Neuronal stem cell (in vitro differentiated cells): ENCODE data around the gene IQCK.

ENCODE experiments used
- DNase-seq: peaks from one replicate; pipeline ENCODE4 v3.0.0-alpha.2; 2013; ENCODE audit warnings: low spot score
- H2AFZ ChIP-seq: one replicate; pipeline ENCODE4 v1.6.1; 2013; ENCODE audit warnings: mild to moderate bottlenecking, low read length, inconsistent platforms
- H2AK5ac ChIP-seq: 2 replicates; pipeline ENCODE4 v1.6.1; 2013; ENCODE audit warnings: low read depth, mild to moderate bottlenecking, inconsistent platforms, low read length, moderate library complexity, mixed read lengths
- H2BK120ac ChIP-seq: 2 replicates; pipeline ENCODE4 v1.6.1; 2013; ENCODE audit warnings: low read depth, mild to moderate bottlenecking, inconsistent platforms, low read length, moderate library complexity, mixed read lengths
- H2BK12ac ChIP-seq: one replicate; pipeline ENCODE4 v1.6.1; 2013; ENCODE audit warnings: low read length, inconsistent platforms
- H2BK15ac ChIP-seq: 2 replicates; pipeline ENCODE4 v1.6.1; 2013; ENCODE audit warnings: mild to moderate bottlenecking, low read length, inconsistent platforms, mixed read lengths
- H2BK5ac ChIP-seq: one replicate; pipeline ENCODE4 v1.6.1; 2013; ENCODE audit warnings: inconsistent platforms, mild to moderate bottlenecking, low read length, moderate library complexity
- H3K14ac ChIP-seq: one replicate; pipeline ENCODE4 v1.6.1; 2013; ENCODE audit warnings: low read length, inconsistent platforms
- H3K18ac ChIP-seq: 2 replicates; pipeline ENCODE4 v1.6.1; 2013; ENCODE audit warnings: low read length, inconsistent platforms
- H3K23ac ChIP-seq: 2 replicates; pipeline ENCODE4 v1.6.1; 2013; ENCODE audit warnings: low read depth, mild to moderate bottlenecking, mixed read lengths, low read length, inconsistent platforms; ENCODE audit not compliant: poor library complexity
- H3K27ac ChIP-seq: replicated peaks from 3 replicates; pipeline ENCODE4 v1.5.1; 2013; ENCODE audit warnings: low read length, inconsistent platforms
- H3K27me3 ChIP-seq, 3 experiments: 2 replicates each; pipeline ENCODE4 v1.6.1; 2013; ENCODE audit warnings: low read length in 3 of 3, mild to moderate bottlenecking in 2 of 3, inconsistent platforms in 1 of 3, low read depth in 1 of 3, mixed read lengths in 1 of 3, moderate library complexity in 1 of 3; ENCODE audit not compliant: control insufficient read depth in 3 of 3, insufficient read depth in 3 of 3
- H3K36me3 ChIP-seq, 2 donors: replicated peaks in 1 of 2; 2 replicates each; pipeline ENCODE4 v1.6.1; 2013; ENCODE audit warnings: low read length in 2 of 2; ENCODE audit not compliant: control insufficient read depth in 2 of 2, insufficient read depth in 2 of 2
- H3K4ac ChIP-seq: 2 replicates; pipeline ENCODE4 v1.6.1; 2013; ENCODE audit warnings: inconsistent platforms, mild to moderate bottlenecking, low read length, moderate library complexity
- H3K4me1 ChIP-seq, 2 donors: 1 replicate in 1 of 2; 2 replicates in 1 of 2; pipeline ENCODE4 v1.6.1; 2013; ENCODE audit warnings: low read length in 2 of 2, low read depth in 1 of 2; ENCODE audit not compliant: control insufficient read depth in 2 of 2, insufficient read depth in 1 of 2
- H3K4me2 ChIP-seq: one replicate; pipeline ENCODE4 v1.6.1; 2013; ENCODE audit warnings: mild to moderate bottlenecking, low read length, inconsistent platforms; ENCODE audit not compliant: insufficient read depth, poor library complexity, severe bottlenecking
- H3K4me3 ChIP-seq, 2 donors: 2 replicates each; pipeline ENCODE4 v1.5.1; 2013; ENCODE audit warnings: low read length in 2 of 2, mild to moderate bottlenecking in 2 of 2, inconsistent platforms in 1 of 2, moderate library complexity in 1 of 2
- H3K79me1 ChIP-seq: one replicate; pipeline ENCODE4 v1.6.1; 2013; ENCODE audit warnings: low read depth, mild to moderate bottlenecking, inconsistent platforms, low read length, moderate library complexity
- H3K9ac ChIP-seq: one replicate; pipeline ENCODE4 v1.6.1; 2013; ENCODE audit warnings: mild to moderate bottlenecking, low read depth, low read length, inconsistent platforms; ENCODE audit not compliant: poor library complexity
- H3K9me3 ChIP-seq, 2 donors: replicated peaks in 1 of 2; 2 replicates each; pipeline versions ENCODE3 to v1.6.1; 2013; ENCODE audit warnings: low read length in 2 of 2, mild to moderate bottlenecking in 2 of 2, inconsistent platforms in 1 of 2, low read depth in 1 of 2, mixed read lengths in 1 of 2, moderate library complexity in 1 of 2; ENCODE audit not compliant: control insufficient read depth in 2 of 2, insufficient read depth in 1 of 2
- H4K8ac ChIP-seq: one replicate; pipeline ENCODE4 v1.6.1; 2013; ENCODE audit warnings: low read depth, mild to moderate bottlenecking, inconsistent platforms, low read length, moderate library complexity
- H4K91ac ChIP-seq: one replicate; pipeline ENCODE4 v1.6.1; 2013; ENCODE audit warnings: low read length, low read depth, mild to moderate bottlenecking, inconsistent platforms; ENCODE audit not compliant: poor library complexity
- WGBS, 2 donors: extraction: QIAGEN DNeasy Blood & Tissue Kit; methylation state at CpG; one replicate each; pipeline ENCODE4 v1.1.7; 2013; ENCODE audit warnings: missing lambda C conversion rate in 2 of 2, mixed read lengths in 1 of 2; ENCODE audit not compliant: insufficient read length in 2 of 2, insufficient replicate concordance in 1 of 2; ENCODE audit errors: extremely low coverage in 2 of 2; 5-methylcytosine and 5-hydroxymethylcytosine counted together

Gene IQCK

DNA sequence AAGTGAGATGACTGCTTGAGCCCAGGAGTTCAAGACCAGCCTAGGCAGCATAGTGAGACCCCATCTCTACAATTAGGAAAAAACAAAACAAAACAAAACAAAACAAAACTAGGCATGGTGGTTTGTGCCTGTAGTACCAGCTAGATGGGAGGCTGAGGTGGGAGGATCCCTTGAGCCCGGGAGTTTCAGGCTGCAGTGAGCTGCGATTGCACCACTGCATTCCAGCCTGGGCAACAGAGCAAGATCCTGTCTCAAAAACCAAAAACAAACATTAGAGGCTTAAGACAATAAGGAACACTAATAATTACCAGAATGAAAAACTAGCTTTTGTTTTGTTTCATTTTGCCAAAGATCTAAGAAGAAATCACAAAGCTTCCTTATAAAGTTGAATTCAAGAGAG lies 97.3 kb downstream of the IQCK start:
- Histone ChIP-seq H3K4me2 (no peak overlapping the region), H3K4me1 (no peaks in the 10 kb centered on the region), H3K4ac (no peak overlapping the region), H3K36me3 (no peaks in the 10 kb centered on the region), H2BK120ac (no peak overlapping the region), H2BK12ac (no peak overlapping the region), H3K27ac (no peak overlapping the region), H3K79me1 (no peaks in the 10 kb centered on the region), H2AK5ac (no peak overlapping the region), H3K14ac (no peak overlapping the region), H3K23ac (no peak overlapping the region), H3K18ac (no peak overlapping the region), H3K9me3 (peaks cover 3 to 9% of the 10 kb centered on the region in 2 donors), H3K9ac (no peak overlapping the region), H2BK5ac (no peak overlapping the region), H4K8ac (no peak overlapping the region), H2BK15ac (no peak overlapping the region), H3K27me3 (no peaks in the 10 kb centered on the region), H2AFZ (no peak overlapping the region), H4K91ac (no peak overlapping the region), H3K4me3 (no peak overlapping the region)
- WGBS, 2 donors = no CpG with 5 or more reads among the region's 2 CpGs
- DNase-seq = no peak

DNA sequence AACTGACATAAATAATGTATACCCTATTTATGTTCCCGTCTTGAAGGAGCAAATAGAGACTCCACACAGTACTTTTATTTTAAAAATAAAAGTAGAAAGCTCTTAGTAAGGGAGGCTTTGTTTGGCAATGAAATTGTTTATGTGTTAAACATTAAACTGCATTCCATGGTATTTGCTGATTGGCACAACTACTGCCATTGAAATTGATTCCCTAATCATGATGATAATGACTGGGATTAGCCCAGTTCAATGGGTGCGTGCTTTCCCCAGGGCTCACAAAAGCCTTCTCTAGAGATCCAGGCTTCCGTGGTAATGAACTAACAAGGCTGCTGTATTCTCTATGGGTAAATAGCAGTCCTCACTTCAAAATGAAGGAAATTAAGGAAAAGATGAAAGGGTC lies 99.1 kb downstream of the IQCK start:
- Histone ChIP-seq H3K9me3 (peaks cover 3 to 9% of the 10 kb centered on the region in 2 donors), H3K4me1 (no peaks in the 10 kb centered on the region), H3K27ac (no peak overlapping the region), H3K14ac (no peak overlapping the region), H3K4me2 (no peak overlapping the region), H2BK120ac (no peak overlapping the region), H4K91ac (no peak overlapping the region), H3K79me1 (no peaks in the 10 kb centered on the region), H3K18ac (no peak overlapping the region), H2BK5ac (no peak overlapping the region), H3K27me3 (no peaks in the 10 kb centered on the region), H4K8ac (no peak overlapping the region), H2AFZ (no peak overlapping the region), H3K4ac (no peak overlapping the region), H3K4me3 (no peak overlapping the region), H2BK12ac (no peak overlapping the region), H2BK15ac (no peak overlapping the region), H3K36me3 (no peaks in the 10 kb centered on the region), H2AK5ac (no peak overlapping the region), H3K23ac (no peak overlapping the region), H3K9ac (no peak overlapping the region)
- no CpG with 5 or more reads among the region's 3 CpGs for WGBS, 2 donors
- DNase-seq = no peak

GRCh38 chr16:19817875-19818274 lies 99.8 kb downstream of the IQCK start:
- no peak overlapping the region for H3K9ac ChIP-seq
- no CpG with 5 or more reads among the region's 7 CpGs for WGBS, 2 donors
- no peak overlapping the region for H2AFZ ChIP-seq
- H4K8ac ChIP-seq = no peak overlapping the region
- H2BK5ac ChIP-seq = no peak overlapping the region
- H3K9me3 ChIP-seq = peaks cover 2 to 7% of the 10 kb centered on the region in 2 donors
- H3K4me1 ChIP-seq = no peaks in the 10 kb centered on the region
- no peak overlapping the region for H2AK5ac ChIP-seq
- no peak overlapping the region for H3K4me2 ChIP-seq
- no peak overlapping the region for H3K18ac ChIP-seq
- no peak overlapping the region for H2BK12ac ChIP-seq
- no peaks in the 10 kb centered on the region for H3K79me1 ChIP-seq
- no peak overlapping the region for H2BK15ac ChIP-seq
- H3K14ac ChIP-seq = no peak overlapping the region
- no peak overlapping the region for H3K23ac ChIP-seq
- no peak overlapping the region for H3K4me3 ChIP-seq
- no peak overlapping the region for H2BK120ac ChIP-seq
- no peak overlapping the region for H3K27ac ChIP-seq
- H3K4ac ChIP-seq = no peak overlapping the region
- no peaks in the 10 kb centered on the region for H3K27me3 ChIP-seq
- no peak for DNase-seq
- H3K36me3 ChIP-seq = no peaks in the 10 kb centered on the region
- no peak overlapping the region for H4K91ac ChIP-seq

DNA sequence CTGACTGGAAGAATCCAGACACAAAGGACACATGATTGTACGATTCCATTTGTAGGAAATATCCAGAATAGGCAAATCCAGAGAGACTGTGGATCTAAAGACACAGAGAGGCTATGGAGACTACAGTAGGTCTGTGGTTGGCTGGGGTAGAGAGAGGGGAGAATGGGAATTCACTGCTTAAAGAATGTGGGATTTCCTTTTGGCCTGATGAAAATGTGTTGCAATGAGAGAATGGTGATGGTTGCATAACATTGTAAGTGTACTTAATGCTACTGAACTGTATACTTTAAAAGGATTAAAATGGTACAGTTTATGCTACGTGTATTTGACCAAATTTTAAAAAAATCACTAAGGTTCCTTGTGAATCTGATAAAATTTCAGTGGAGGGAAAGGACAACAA lies 104.5 kb downstream of the IQCK start:
- Histone ChIP-seq H3K9me3 (no peaks in the 10 kb centered on the region), H3K14ac (no peak overlapping the region), H2BK120ac (no peak overlapping the region), H3K4me2 (no peak overlapping the region), H2BK12ac (no peak overlapping the region), H3K4me1 (no peaks in the 10 kb centered on the region), H3K4ac (no peak overlapping the region), H3K79me1 (no peaks in the 10 kb centered on the region), H2BK5ac (no peak overlapping the region), H2AFZ (no peak overlapping the region), H2AK5ac (no peak overlapping the region), H3K4me3 (no peak overlapping the region), H3K18ac (no peak overlapping the region), H4K8ac (no peak overlapping the region), H3K27ac (no peak overlapping the region), H4K91ac (no peak overlapping the region), H3K23ac (no peak overlapping the region), H3K9ac (no peak overlapping the region), H3K27me3 (no peaks in the 10 kb centered on the region), H3K36me3 (peaks cover 0 to 6% of the 10 kb centered on the region in 2 donors), H2BK15ac (no peak overlapping the region)
- DNase-seq = no peak
- no CpG with 5 or more reads among the region's 2 CpGs for WGBS, 2 donors
